OCI-LY1 (cell line): ENCODE results near the gene TRAPPC2L.

Experiments used
- EZH2 ChIP-seq: fragments of 200-600 bp; sonication (generic), shearing (Covaris generic); IDR thresholded peaks from 2 replicates; pipeline ENCODE4 v1.8.0; 2017; ENCODE audit warnings: borderline replicate concordance, mixed run types, mild to moderate bottlenecking, antibody characterized with exemption, low read length, moderate library complexity, mixed read lengths
- TF ChIP-seq, protein P1 (sequence below): fragments of 200-600 bp; sonication (generic), shearing (Covaris generic); IDR thresholded peaks from 2 replicates; pipeline ENCODE4 v1.5.1; 2017; ENCODE audit warnings: mild to moderate bottlenecking, antibody characterized with exemption, low read length, moderate library complexity, mixed read lengths

- TF ChIP-seq EZH2: no peak
- TF ChIP-seq, protein P1, sequence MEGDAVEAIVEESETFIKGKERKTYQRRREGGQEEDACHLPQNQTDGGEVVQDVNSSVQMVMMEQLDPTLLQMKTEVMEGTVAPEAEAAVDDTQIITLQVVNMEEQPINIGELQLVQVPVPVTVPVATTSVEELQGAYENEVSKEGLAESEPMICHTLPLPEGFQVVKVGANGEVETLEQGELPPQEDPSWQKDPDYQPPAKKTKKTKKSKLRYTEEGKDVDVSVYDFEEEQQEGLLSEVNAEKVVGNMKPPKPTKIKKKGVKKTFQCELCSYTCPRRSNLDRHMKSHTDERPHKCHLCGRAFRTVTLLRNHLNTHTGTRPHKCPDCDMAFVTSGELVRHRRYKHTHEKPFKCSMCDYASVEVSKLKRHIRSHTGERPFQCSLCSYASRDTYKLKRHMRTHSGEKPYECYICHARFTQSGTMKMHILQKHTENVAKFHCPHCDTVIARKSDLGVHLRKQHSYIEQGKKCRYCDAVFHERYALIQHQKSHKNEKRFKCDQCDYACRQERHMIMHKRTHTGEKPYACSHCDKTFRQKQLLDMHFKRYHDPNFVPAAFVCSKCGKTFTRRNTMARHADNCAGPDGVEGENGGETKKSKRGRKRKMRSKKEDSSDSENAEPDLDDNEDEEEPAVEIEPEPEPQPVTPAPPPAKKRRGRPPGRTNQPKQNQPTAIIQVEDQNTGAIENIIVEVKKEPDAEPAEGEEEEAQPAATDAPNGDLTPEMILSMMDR: no peak
These were observed 26.1 kb upstream of the TRAPPC2L start for GRCh38 chr16:88830783-88831182.
